ENCODE measurements around the gene TRIO. TPM values are rescaled to one million over a fixed set of nuclear protein-coding genes. Genes with fewer than 3 reads are reported as not detected.
A peak's percentile ranks its signal among the peaks of the same experiment; 100 is the strongest.

Gene TRIO
- total RNA-seq, 2 experiments from 2014 or later, result 3.7 to 4.2 TPM

DNA sequence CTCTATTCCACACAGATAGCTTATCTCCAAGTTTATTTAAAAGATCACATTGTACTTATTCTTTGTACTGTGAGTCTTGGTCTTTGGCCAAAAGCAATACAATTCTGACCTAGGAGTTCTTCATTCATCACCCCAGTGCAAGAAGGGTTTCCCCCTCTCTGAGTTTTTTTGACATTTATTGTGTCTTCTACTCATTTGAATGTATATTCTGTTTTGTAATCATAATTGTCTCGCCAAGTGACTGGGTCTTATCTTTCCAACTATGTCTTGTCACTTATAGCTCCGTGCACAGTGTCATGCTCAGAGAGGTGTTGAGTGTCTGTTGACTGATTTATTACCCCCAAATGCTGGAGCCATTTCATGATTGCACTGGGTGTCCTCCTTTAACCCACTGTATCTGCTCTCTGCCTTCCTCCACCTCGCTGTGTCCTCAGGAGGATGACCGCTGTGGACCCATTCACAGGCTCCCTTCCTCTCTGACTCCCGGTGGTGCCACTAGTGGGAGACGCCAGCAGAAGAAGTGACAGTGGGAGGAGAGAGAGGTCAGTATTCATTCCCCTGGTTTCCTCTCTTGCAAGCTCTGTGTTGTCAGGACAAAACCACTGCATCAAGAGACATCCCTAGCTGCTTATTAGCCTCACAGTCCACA is 11.2 kb upstream of the TRIO start:
- Mint-ChIP-seq H3K27me3 (peaks cover 8% of the 10 kb centered on the region), H3K9me3 (peaks cover 5% of the 10 kb centered on the region), H3K4me3 (no peak overlapping the region), H3K36me3 (ENCODE audit: low read depth) (no peaks in the 10 kb centered on the region), H3K4me1 (no peaks in the 10 kb centered on the region), H3K27ac (no peak overlapping the region)
- CTCF ChIA-PET, result interaction anchor here (0.8 kb wide), 1 partner anchor 11 kb away, joined by 3 read pairs; the partner anchor contains the start of gene TRIO
- DNase-seq, result no peak
- POLR2A ChIA-PET, result no interaction called here

DNA sequence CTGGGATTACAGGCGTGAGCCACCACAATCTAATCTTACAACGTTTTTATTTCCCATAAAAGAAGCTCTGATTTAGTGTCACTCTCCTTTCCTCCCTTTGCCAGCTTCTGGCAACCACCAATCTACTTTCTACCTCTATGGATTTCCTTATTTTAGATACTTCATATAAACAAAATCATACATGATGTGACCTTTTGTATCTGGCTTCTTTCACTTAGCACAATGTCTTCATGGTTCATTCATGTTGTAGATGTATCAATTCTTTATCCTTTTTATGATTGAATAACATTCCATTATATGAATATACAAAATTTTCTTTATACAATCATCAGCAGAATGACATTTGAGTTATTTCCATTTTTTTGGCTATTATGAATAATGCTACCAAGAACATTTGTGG is 9.7 kb upstream of the TRIO start:
- no peak for DNase-seq
- Mint-ChIP-seq H3K36me3 (ENCODE audit: low read depth) (no peaks in the 10 kb centered on the region), H3K27me3 (peaks cover 14% of the 10 kb centered on the region), H3K27ac (no peak overlapping the region), H3K4me1 (no peaks in the 10 kb centered on the region), H3K4me3 (no peak overlapping the region), H3K9me3 (peaks cover 5% of the 10 kb centered on the region)
- ChIA-PET CTCF (no interaction called here), POLR2A (no interaction called here)

DNA sequence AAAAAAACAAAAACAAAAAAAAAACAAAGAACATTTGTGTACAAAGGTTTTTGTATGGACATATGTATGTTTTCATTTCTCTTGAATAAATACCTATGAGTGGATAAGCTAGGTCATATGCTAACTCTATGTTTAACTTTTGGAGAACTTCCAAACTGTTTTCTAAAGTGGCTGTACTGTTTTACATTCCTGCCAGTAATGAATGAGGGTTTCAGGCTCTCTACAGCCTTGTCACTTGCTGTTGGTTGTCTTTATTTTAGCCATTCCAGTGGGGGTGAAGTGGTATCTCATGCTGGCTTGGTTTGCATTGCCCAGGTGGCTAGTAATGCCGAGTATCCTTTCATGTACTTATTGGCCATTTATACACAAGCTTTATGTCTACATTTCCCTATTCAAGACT is 9.1 kb upstream of the TRIO start:
- no peak overlapping the region for H3K4me3 Mint-ChIP-seq
- ChIA-PET POLR2A (no interaction called here), CTCF (no interaction called here)
- no peak for DNase-seq
- peaks cover 5% of the 10 kb centered on the region for H3K9me3 Mint-ChIP-seq
- H3K27ac Mint-ChIP-seq, result no peak overlapping the region
- peaks cover 15% of the 10 kb centered on the region for H3K27me3 Mint-ChIP-seq
- no peaks in the 10 kb centered on the region for H3K4me1 Mint-ChIP-seq
- no peaks in the 10 kb centered on the region for H3K36me3 Mint-ChIP-seq (ENCODE audit: low read depth)

DNA sequence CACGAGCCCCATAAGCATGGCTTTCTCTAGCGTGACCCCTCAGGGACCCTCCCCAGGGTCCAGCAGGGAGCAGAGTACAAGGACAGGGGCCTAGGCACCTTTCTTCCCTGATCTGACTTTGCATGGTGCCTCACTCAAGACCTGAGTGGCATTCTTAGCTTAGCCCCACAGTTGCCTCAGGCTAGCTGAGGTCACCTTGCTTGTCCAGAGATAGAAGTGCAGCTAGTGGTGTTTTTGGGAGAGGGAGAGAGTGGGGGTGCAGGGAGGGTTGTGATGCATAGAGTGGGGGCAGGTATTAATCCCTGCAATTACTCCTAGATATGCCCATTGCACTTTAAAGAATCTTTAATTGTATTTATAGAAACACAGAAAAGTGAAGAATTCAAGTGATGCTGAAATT is 8.4 kb upstream of the TRIO start:
- DNase-seq, result no peak
- H3K4me1 Mint-ChIP-seq, result no peaks in the 10 kb centered on the region
- no peaks in the 10 kb centered on the region for H3K36me3 Mint-ChIP-seq (ENCODE audit: low read depth)
- no peak overlapping the region for H3K4me3 Mint-ChIP-seq
- H3K27me3 Mint-ChIP-seq, result peaks cover 22% of the 10 kb centered on the region
- H3K9me3 Mint-ChIP-seq, result peaks cover 5% of the 10 kb centered on the region
- POLR2A ChIA-PET, result no interaction called here
- CTCF ChIA-PET, result no interaction called here
- H3K27ac Mint-ChIP-seq, result no peak overlapping the region

DNA sequence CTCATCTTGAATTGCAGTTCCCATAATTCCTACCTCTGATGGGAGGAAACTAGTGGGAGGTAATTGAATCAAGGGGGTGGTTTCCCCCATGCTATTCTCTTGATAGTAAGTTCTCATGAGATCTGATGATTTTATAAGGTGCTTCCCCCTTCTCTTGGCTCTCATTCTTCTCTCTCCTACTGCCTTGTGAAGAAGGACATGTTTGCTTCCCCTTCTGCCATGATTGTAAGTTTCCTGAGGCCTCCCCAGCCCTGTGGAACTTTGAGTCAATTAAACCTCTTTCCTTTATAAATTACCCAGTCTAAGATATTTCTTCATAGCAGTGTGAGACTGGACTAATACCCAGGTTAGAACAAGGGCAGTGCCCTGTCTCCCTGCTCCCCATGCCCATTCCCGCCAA is 7.5 kb upstream of the TRIO start:
- Mint-ChIP-seq H3K27me3 (peaks cover 22% of the 10 kb centered on the region), H3K4me3 (no peak overlapping the region), H3K27ac (no peak overlapping the region), H3K36me3 (ENCODE audit: low read depth) (no peaks in the 10 kb centered on the region), H3K9me3 (peaks cover 5% of the 10 kb centered on the region), H3K4me1 (no peaks in the 10 kb centered on the region)
- DNase-seq, result no peak
- ChIA-PET CTCF (no interaction called here), POLR2A (no interaction called here)

DNA sequence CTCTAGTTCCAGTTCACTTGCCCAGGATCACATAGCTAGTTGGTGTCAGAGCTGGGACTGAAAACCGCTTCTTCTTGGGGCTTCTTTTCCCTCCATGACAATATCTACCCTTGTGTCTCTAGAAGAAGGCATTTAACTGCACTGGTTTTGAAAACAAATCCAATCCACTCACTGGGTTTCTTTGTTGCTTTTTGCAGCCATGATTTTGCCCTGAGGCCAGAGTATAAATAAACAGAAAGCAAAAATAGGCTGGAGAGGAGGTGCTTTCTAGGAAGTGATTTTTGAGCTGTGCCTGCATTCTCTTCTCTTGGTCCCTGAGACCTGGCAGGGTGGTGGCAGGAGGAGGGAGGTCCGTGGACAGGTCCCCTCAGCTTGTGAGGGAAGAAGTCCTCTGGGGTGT is 6.9 kb upstream of the TRIO start:
- Mint-ChIP-seq H3K27ac (no peak overlapping the region), H3K9me3 (peaks cover 5% of the 10 kb centered on the region), H3K27me3 (peaks cover 24% of the 10 kb centered on the region), H3K4me1 (no peaks in the 10 kb centered on the region), H3K4me3 (no peak overlapping the region), H3K36me3 (ENCODE audit: low read depth) (no peaks in the 10 kb centered on the region)
- ChIA-PET CTCF (no interaction called here), POLR2A (no interaction called here)
- DNase-seq, result no peak

DNA sequence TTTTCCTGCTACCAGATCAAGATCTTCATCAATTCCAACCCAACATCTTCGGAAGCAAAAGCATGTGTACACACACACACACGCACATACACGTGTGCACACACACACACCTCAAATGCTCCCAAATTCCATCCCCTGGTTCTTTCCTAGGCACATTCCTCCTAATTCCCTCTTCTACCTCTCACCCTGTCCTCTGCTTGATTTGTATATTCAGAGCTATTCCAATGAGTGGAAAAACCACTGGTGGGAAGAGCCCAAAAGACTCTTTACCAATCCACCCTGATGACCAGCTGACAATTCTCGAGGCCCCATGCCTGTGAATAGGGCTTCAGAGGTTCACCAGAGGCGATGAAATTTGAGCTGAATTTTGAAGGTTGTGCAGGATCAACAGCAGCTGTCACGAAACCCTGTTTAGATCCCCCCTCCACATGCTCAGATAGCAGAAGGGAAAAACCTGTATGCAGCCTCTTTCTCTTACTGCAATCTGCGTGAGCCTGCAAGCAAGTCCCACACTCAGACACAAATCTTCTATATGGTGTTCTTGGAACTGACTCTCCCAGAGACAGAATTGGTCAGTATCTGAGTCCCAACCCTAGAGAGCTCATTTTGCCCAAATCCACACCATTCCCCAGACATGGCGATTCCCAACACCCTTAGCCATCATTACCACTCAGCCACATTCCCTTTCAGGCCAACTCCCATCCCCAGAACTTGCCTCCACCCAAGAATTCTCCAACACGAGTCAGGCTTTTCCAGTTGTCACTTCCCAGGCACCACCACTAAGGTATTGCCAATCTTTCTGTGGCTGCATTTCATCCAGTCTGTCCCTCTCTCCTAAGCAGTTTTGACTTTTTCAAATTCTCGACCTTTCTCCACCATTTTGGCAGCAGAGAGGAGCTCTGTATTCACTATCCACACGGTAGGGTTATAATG is 4.3 kb upstream of the TRIO start:
- H3K9me3 Mint-ChIP-seq, result peaks cover 5% of the 10 kb centered on the region
- ChIA-PET CTCF (no interaction called here), POLR2A (no interaction called here)
- no peak for DNase-seq
- H3K4me1 Mint-ChIP-seq, result peaks cover 4% of the 10 kb centered on the region
- H3K27me3 Mint-ChIP-seq, result peaks cover 31% of the 10 kb centered on the region
- no peaks in the 10 kb centered on the region for H3K36me3 Mint-ChIP-seq (ENCODE audit: low read depth)
- no peak overlapping the region for H3K27ac Mint-ChIP-seq
- H3K4me3 Mint-ChIP-seq, result no peak overlapping the region

DNA sequence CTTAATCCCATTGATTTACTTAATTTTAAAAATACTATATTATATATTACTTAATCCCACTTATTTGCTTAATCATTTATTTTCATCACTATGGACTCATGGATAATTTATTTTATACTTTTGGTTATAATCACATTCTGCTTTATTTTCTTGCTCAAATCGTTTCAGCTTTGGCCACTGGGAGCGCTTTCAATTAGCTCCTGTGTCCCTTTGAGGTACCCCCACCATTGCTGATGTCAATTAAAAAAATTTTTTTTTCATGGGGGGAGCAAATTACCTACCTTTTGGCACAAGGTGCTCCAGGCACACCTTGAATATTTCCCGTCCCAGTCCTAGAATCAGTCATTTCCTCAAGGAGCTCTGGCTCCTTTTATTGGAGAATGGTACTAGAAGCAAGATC is 1.4 kb upstream of the TRIO start:
- Mint-ChIP-seq H3K4me3 (peak overlapping the region; percentile 10), H3K4me1 (peaks cover 10% of the 10 kb centered on the region), H3K27ac (no peak overlapping the region), H3K27me3 (peaks cover 51% of the 10 kb centered on the region), H3K9me3 (no peaks in the 10 kb centered on the region), H3K36me3 (ENCODE audit: low read depth) (no peaks in the 10 kb centered on the region)
- CTCF ChIA-PET, result no interaction called here
- no peak for DNase-seq
- POLR2A ChIA-PET, result no interaction called here

DNA sequence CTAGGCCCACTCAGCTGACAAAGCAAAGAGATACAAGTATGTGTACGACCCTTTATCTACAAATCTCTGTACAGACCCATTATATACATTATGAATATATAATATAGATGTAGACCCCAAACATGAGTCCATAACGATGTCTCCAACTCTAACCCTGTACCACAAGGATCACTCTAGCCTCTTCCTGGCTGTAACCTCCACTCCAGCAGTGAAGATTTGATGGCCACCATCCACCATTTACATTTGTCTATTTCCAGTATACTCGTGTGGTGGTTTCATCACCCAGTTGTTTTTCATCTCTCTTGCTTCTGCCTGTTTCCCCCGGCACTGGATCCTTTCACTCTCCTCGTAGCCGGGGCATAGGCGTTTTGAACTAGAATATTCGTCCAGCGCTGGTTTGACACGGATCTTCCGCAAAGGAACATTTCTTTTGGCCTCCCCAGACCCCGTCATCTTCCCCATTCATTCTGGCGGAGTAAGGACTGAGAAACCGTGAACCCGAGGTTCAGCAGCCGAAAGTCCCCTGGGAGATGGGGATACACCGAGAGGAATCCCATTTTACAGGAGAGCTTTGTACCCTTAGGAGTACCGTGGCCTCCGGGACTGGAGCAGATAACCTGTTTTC is 828 bp upstream of the TRIO start:
- H3K27me3 Mint-ChIP-seq, result peaks cover 56% of the 10 kb centered on the region
- peak overlapping the region; percentile 77 for H3K4me3 Mint-ChIP-seq
- ChIA-PET CTCF (interaction anchor here (1.1 kb wide), 1 partner anchor 10 kb away, joined by 3 read pairs; no protein-coding TSS in a partner anchor), POLR2A (no interaction called here)
- H3K4me1 Mint-ChIP-seq, result peaks cover 10% of the 10 kb centered on the region
- no peak for DNase-seq
- H3K36me3 Mint-ChIP-seq (ENCODE audit: low read depth), result no peaks in the 10 kb centered on the region
- H3K27ac Mint-ChIP-seq, result peak overlapping the region; percentile 31
- no peaks in the 10 kb centered on the region for H3K9me3 Mint-ChIP-seq

DNA sequence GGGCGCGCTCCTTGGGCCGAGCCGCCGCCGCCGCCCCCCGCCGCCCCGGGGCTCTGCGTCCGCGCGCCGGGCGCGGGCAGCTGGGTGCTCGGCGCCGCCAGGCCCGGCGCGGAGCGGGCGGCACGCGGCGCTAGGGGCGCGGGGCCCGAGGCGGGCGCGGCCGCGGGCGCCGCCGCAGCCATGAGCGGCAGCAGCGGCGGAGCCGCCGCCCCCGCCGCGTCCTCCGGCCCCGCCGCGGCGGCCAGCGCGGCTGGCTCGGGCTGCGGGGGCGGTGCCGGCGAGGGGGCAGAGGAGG is 351 bp downstream of the TRIO start:
- ChIA-PET CTCF (interaction anchor here (1.1 to 1.2 kb wide), 3 partner anchors 9 to 15 kb away, joined by 3 to 4 read pairs (median 3); no protein-coding TSS in a partner anchor), POLR2A (no interaction called here)
- H3K4me3 Mint-ChIP-seq, result no peak overlapping the region
- no peak overlapping the region for H3K27ac Mint-ChIP-seq
- no peak for DNase-seq
- no peaks in the 10 kb centered on the region for H3K9me3 Mint-ChIP-seq
- H3K36me3 Mint-ChIP-seq (ENCODE audit: low read depth), result no peaks in the 10 kb centered on the region
- H3K4me1 Mint-ChIP-seq, result peaks cover 10% of the 10 kb centered on the region
- peaks cover 54% of the 10 kb centered on the region for H3K27me3 Mint-ChIP-seq

DNA sequence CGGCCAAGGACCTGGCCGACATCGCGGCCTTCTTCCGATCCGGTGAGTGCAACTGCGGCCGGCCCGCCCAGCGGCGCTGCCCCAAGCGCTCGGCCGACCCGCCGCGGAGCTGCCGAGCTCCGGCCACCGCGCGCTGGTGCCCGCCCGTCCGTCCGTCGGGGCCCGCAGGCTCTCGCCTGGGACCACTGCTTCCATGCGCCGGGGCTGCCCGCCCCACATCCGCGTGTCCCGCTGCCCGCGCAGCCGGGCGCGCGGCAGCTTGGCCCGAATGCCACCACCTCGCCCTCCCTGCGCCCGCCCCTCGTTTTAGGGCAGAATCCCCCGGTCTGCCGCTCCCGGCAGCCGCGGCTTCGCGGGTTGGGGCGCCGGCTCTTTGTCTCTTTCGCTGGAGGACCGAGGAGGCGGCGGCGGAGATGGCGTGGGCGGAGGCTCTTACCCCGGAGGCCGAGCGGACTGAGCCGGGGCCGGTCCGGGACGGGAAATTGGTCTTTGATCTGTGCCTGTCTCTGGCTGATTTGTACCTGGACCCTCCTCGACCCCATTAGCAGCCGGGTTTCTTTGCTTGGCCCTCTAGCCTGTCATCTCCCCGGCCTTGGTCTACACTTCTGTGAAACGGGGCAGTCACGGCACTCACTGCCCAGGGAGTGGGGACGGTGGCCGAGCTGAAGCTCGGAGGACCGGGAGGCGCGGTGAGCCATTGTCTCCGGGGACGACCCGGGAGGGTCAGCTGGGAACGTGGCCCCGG is 871 bp downstream of the TRIO start:
- H3K4me3 Mint-ChIP-seq, result peak overlapping the region; percentile 75
- CTCF ChIA-PET, result interaction anchor here (1.2 kb wide), 2 partner anchors 9 to 15 kb away, joined by 3 to 4 read pairs; no protein-coding TSS in a partner anchor

DNA sequence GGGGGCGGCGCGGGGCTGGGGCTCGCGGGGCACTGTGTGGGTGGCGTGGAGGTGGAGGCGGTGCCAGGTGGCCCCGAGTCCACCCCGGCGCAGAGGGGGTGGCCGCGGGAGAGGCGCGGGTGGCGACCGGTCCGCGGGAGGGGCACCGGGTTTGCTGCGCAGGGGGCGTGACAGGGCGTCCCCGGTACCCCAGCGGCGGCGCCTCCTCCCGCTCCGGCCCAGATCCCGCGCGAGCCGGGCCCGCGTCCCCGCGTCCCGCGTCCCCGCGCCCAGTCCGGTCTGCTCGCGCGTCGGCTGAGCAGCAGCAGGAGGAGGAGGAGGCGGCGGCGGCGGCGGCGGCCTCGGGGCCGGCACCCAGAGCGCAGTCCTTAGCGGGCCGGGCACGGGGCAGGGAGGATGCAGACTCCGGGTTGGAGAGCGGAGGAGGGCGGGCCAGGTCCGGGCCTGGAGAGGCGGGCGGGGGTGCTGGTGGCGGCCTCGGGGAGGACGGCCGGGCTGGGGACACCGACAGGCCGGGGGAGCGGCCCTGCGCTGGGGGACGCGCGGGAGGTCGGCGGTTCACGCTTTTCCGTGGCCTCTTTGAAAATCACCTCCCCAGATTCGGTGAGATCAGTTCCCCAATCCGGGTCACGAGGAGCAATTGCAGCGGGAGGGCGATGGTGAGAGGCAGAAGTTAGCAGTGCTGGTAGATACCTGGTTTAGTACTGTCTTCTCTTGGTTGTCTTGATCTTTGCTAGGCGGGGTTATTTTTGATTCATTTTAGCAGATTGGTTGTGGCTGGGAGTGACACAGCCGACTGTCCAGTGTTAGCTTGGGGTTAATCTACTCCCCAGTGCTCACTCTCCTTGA is 1.7 kb downstream of the TRIO start:
- CTCF ChIA-PET, result no interaction called here
- Mint-ChIP-seq H3K9me3 (no peaks in the 10 kb centered on the region), H3K27me3 (peaks cover 53% of the 10 kb centered on the region), H3K4me3 (peak overlapping the region; percentile 75), H3K36me3 (ENCODE audit: low read depth) (no peaks in the 10 kb centered on the region), H3K4me1 (peaks cover 10% of the 10 kb centered on the region), H3K27ac (no peak overlapping the region)
- POLR2A ChIA-PET, result no interaction called here
- peak; percentile 21 for DNase-seq

More for the DNA sequence above, 871 bp downstream of the TRIO start:
- Mint-ChIP-seq H3K9me3 (no peaks in the 10 kb centered on the region), H3K27me3 (peaks cover 52% of the 10 kb centered on the region), H3K4me1 (peaks cover 10% of the 10 kb centered on the region), H3K36me3 (ENCODE audit: low read depth) (no peaks in the 10 kb centered on the region), H3K27ac (peak overlapping the region; percentile 50)
- peak; percentile 10 for DNase-seq
- POLR2A ChIA-PET, result no interaction called here
